ENCODE results near the gene DHRS3. TPM values are rescaled to one million over a fixed set of nuclear protein-coding genes. Genes with fewer than 3 reads are reported as not detected.

The DHRS3 gene
- polyA plus RNA-seq, 1 donor (not counting 4 experiments of a cell fraction or from before 2014, with no cell fraction given): 10.7 TPM

DNA sequence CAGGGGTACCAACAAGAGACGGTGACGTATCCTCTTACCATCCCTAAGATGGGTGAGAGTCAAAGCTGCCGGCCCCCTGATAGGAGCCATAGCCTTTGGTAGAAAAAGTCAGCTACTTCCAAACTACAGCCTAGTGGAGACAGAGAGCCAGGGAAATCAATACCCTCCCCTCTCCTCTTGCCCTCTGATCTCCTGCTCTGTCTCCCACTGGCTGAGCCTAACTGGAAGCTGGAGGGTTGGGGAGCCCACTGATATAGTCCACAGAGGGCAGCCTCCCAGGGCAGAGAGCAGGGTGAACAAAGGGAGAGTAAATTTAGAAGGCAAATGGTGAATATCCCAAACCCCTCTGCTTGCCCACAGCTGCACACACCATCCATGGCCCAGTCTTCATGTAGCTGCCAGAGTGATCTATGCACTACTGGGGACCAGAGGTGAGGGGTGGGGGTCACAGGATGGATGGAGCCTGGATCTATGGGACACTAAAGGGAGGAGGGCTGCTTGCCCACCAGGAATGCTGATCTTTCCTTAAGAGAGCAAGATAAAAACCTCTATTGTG, 80.0 kb downstream of the DHRS3 start:
- DNase-seq (ENCODE audit: low read depth, low spot score) (no peak), FAIRE-seq (no peak)
- H3K9me3 ChIP-seq (ENCODE audit: control insufficient read depth, low read depth, low read length): no peaks in the 10 kb centered on the region
- H3K27ac ChIP-seq (ENCODE audit: control insufficient read depth, insufficient read depth, low read length): no peak overlapping the region
- no peak overlapping the region for H3K9ac ChIP-seq (ENCODE audit: control insufficient read depth, extremely low read depth, insufficient read depth, low read length)
- no peaks in the 10 kb centered on the region for H3K9me1 ChIP-seq (ENCODE audit: control insufficient read depth, extremely low read depth, insufficient read depth, low read length)
- no peaks in the 10 kb centered on the region for H3K79me2 ChIP-seq (ENCODE audit: control insufficient read depth, insufficient read depth, low read length)
- peaks cover 21% of the 10 kb centered on the region for H3K27me3 ChIP-seq (ENCODE audit: control insufficient read depth, extremely low read depth, insufficient read depth, low read length)
- no peak overlapping the region for H3K4me2 ChIP-seq (ENCODE audit: control insufficient read depth, extremely low read depth, insufficient read depth, low read depth, low read length)
- no peak overlapping the region for H3K4me3 ChIP-seq (ENCODE audit: control insufficient read depth in 2 of 3, extremely low read depth in 1 of 3, insufficient read depth in 2 of 3, low read depth in 1 of 3, low read length in 3 of 3)
- no peak overlapping the region for H2AFZ ChIP-seq (ENCODE audit: control insufficient read depth, low read length)
- TF ChIP-seq, protein P1, sequence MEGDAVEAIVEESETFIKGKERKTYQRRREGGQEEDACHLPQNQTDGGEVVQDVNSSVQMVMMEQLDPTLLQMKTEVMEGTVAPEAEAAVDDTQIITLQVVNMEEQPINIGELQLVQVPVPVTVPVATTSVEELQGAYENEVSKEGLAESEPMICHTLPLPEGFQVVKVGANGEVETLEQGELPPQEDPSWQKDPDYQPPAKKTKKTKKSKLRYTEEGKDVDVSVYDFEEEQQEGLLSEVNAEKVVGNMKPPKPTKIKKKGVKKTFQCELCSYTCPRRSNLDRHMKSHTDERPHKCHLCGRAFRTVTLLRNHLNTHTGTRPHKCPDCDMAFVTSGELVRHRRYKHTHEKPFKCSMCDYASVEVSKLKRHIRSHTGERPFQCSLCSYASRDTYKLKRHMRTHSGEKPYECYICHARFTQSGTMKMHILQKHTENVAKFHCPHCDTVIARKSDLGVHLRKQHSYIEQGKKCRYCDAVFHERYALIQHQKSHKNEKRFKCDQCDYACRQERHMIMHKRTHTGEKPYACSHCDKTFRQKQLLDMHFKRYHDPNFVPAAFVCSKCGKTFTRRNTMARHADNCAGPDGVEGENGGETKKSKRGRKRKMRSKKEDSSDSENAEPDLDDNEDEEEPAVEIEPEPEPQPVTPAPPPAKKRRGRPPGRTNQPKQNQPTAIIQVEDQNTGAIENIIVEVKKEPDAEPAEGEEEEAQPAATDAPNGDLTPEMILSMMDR (optimal IDR thresholded peaks at IDR 0.05 in 1 of 3, IDR thresholded peaks at IDR 0.05 in 1 of 3, conservative IDR thresholded peaks at IDR 0.05 in 1 of 3; ENCODE audit: extremely low read depth in 1 of 3, insufficient read depth in 2 of 3, low read length in 3 of 3): no peak
- TF ChIP-seq EZH2 (IDR thresholded peaks at IDR 0.05; ENCODE audit: low read length): no peak
- H4K20me1 ChIP-seq (ENCODE audit: control insufficient read depth, extremely low read depth, insufficient read depth, low read length): no peaks in the 10 kb centered on the region
- no peaks in the 10 kb centered on the region for H3K4me1 ChIP-seq (ENCODE audit: control insufficient read depth, extremely low read depth, insufficient read depth, low read length)
- dilution Hi-C loops (cut with MboI; ENCODE audit: extremely low pct_ligation_motif_present, low sequenced_read_pairs): no loop called here
- no peaks in the 10 kb centered on the region for H3K36me3 ChIP-seq (ENCODE audit: control insufficient read depth in 2 of 2, extremely low read depth in 1 of 2, insufficient read depth in 2 of 2, low read length in 2 of 2)

DNA sequence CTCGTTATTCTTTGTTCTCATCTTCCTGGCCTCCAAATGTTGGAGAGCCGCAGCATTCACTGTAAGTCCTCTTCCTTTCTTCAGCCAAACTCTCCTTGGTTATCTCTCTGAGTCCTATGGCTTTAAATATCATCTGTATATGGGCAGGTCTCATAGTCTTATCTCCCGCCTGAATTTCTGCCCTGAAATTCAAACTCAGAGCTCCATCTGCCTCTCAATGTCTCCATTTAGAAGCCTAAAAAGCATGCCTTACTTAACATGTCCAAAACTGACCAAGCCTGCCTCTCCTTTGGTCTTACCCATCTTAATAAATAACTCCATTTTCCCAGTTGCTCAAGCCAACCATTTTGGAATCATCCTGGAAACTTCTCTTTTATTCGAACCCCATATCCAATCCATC, 80.7 kb downstream of the DHRS3 start:
- Histone ChIP-seq H3K9ac (ENCODE audit: control insufficient read depth, extremely low read depth, insufficient read depth, low read length) (no peak overlapping the region), H3K27ac (ENCODE audit: control insufficient read depth, insufficient read depth, low read length) (no peak overlapping the region), H3K4me1 (ENCODE audit: control insufficient read depth, extremely low read depth, insufficient read depth, low read length) (no peaks in the 10 kb centered on the region), H3K4me3 (ENCODE audit: control insufficient read depth in 2 of 3, extremely low read depth in 1 of 3, insufficient read depth in 2 of 3, low read depth in 1 of 3, low read length in 3 of 3) (no peak overlapping the region), H3K4me2 (ENCODE audit: control insufficient read depth, extremely low read depth, insufficient read depth, low read depth, low read length) (no peak overlapping the region), H3K36me3 (ENCODE audit: control insufficient read depth in 2 of 2, extremely low read depth in 1 of 2, insufficient read depth in 2 of 2, low read length in 2 of 2) (no peaks in the 10 kb centered on the region), H3K79me2 (ENCODE audit: control insufficient read depth, insufficient read depth, low read length) (no peaks in the 10 kb centered on the region), H2AFZ (ENCODE audit: control insufficient read depth, low read length) (no peak overlapping the region), H4K20me1 (ENCODE audit: control insufficient read depth, extremely low read depth, insufficient read depth, low read length) (no peaks in the 10 kb centered on the region), H3K27me3 (ENCODE audit: control insufficient read depth, extremely low read depth, insufficient read depth, low read length) (peaks cover 18% of the 10 kb centered on the region), H3K9me1 (ENCODE audit: control insufficient read depth, extremely low read depth, insufficient read depth, low read length) (no peaks in the 10 kb centered on the region), H3K9me3 (ENCODE audit: control insufficient read depth, low read depth, low read length) (no peaks in the 10 kb centered on the region)
- dilution Hi-C loops (cut with MboI; ENCODE audit: extremely low pct_ligation_motif_present, low sequenced_read_pairs): no loop called here
- TF ChIP-seq, protein P1 (optimal IDR thresholded peaks at IDR 0.05 in 1 of 3, IDR thresholded peaks at IDR 0.05 in 1 of 3, conservative IDR thresholded peaks at IDR 0.05 in 1 of 3; ENCODE audit: extremely low read depth in 1 of 3, insufficient read depth in 2 of 3, low read length in 3 of 3): no peak
- no peak for TF ChIP-seq EZH2 (IDR thresholded peaks at IDR 0.05; ENCODE audit: low read length)
- DNase-seq (ENCODE audit: low read depth, low spot score): no peak
- FAIRE-seq: no peak

Data from keratinocyte (primary cell).